Testis (tissue), 3 donors: ENCODE data around the gene HSPA12A. TPM values are rescaled to one million over a fixed set of nuclear protein-coding genes. Genes with fewer than 3 reads are reported as not detected.

Experiments used
- DNase-seq: peaks from one replicate; pipeline ENCODE4 v3.0.0-alpha.2; 2019
- H3K27ac ChIP-seq, 2 donors: fragments of 200-600 bp; sonication (generic); one replicate each; pipeline ENCODE4 v1.5.1; 2019
- H3K27me3 ChIP-seq: fragments of 200-600 bp; sonication (generic); one replicate; pipeline ENCODE4 v1.5.1; 2019
- H3K36me3 ChIP-seq: fragments of 200-600 bp; sonication (generic); one replicate; pipeline ENCODE4 v1.5.1; 2017; ENCODE audit warnings: low read depth; ENCODE audit errors: missing control alignments
- H3K4me1 ChIP-seq: fragments of 200-600 bp; sonication (generic); one replicate; pipeline ENCODE4 v1.5.1; 2019
- H3K4me3 ChIP-seq, 2 donors: fragments of 200-600 bp; sonication (generic); one replicate each; pipeline ENCODE4 v1.5.1; 2017 to 2019
- H3K9me3 ChIP-seq: fragments of 200-600 bp; sonication (generic); one replicate; pipeline ENCODE4 v1.5.1; 2017
- POLR2A ChIP-seq: fragments of 450-650 bp; IDR thresholded peaks from one replicate; pipeline ENCODE4 v1.6.1; 2017; ENCODE audit warnings: antibody characterized with exemption, mild to moderate bottlenecking, moderate library complexity
- WGBS, 2 donors: methylation state at CpG; one replicate each; pipeline ENCODE4 v1.1.5; 2018; 5-methylcytosine and 5-hydroxymethylcytosine counted together
- intact Hi-C: fragments of 100-400 bp; cut with DNase I; formaldehyde crosslinking; loops from one replicate; pipeline ENCODE4 v1.15.1; 2023; ENCODE audit warnings: low total_unique reads
- polyA plus RNA-seq: library from polyadenylated mRNA; stranded (reverse); fragments of 350-450 nt; fragmentation: Illumina TruSeq; extraction: RNeasy Lipid Tissue Mini Kit (QIAGEN cat#74804); gene quantifications from one replicate; pipeline ENCODE4 v1.2.3, GENCODE V29; 2014; ENCODE audit warnings: low read depth, low replicate concordance; ENCODE audit not compliant: insufficient read depth
- total RNA-seq, 2 donors: library from RNA; depleted of rRNA; stranded (reverse); fragments of >200 nt; gene quantifications; one replicate each; pipeline ENCODE4 v1.2.3, GENCODE V29; 2016
- TF ChIP-seq, protein P1 (sequence below), 3 experiments: fragments of 450-650 bp in 2 of 3; fragments of 200-600 bp in 1 of 3; sonication (generic) in 1 of 3; IDR thresholded peaks; one replicate each; pipeline ENCODE4 v1.5.1; 2016 to 2019; ENCODE audit warnings: antibody characterized with exemption in 3 of 3, mild to moderate bottlenecking in 2 of 3, moderate library complexity in 1 of 3

The HSPA12A gene
- total and polyA plus RNA-seq, 3 donors from 2014 or later: 20.9 to 34.6 (median 28.4) TPM

- no peak for DNase-seq
- H3K4me1 ChIP-seq: no peaks in the 10 kb centered on the region
- H3K4me3 ChIP-seq: no peak overlapping the region
- no peaks in the 10 kb centered on the region for H3K9me3 ChIP-seq
- no peaks in the 10 kb centered on the region for H3K27me3 ChIP-seq
- intact Hi-C loops: no loop called here
- WGBS, 2 donors: 90 to 91% methylated on average over 3 of the region's 3 CpGs
- TF ChIP-seq, protein P1, sequence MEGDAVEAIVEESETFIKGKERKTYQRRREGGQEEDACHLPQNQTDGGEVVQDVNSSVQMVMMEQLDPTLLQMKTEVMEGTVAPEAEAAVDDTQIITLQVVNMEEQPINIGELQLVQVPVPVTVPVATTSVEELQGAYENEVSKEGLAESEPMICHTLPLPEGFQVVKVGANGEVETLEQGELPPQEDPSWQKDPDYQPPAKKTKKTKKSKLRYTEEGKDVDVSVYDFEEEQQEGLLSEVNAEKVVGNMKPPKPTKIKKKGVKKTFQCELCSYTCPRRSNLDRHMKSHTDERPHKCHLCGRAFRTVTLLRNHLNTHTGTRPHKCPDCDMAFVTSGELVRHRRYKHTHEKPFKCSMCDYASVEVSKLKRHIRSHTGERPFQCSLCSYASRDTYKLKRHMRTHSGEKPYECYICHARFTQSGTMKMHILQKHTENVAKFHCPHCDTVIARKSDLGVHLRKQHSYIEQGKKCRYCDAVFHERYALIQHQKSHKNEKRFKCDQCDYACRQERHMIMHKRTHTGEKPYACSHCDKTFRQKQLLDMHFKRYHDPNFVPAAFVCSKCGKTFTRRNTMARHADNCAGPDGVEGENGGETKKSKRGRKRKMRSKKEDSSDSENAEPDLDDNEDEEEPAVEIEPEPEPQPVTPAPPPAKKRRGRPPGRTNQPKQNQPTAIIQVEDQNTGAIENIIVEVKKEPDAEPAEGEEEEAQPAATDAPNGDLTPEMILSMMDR (IDR thresholded peaks at IDR 0.05): no peak
- TF ChIP-seq POLR2A: no peak
- no peak overlapping the region for H3K27ac ChIP-seq
- no peaks in the 10 kb centered on the region for H3K36me3 ChIP-seq
Measured at GRCh38 chr10:116784035-116784434, 41.7 kb upstream of the HSPA12A start.

DNA sequence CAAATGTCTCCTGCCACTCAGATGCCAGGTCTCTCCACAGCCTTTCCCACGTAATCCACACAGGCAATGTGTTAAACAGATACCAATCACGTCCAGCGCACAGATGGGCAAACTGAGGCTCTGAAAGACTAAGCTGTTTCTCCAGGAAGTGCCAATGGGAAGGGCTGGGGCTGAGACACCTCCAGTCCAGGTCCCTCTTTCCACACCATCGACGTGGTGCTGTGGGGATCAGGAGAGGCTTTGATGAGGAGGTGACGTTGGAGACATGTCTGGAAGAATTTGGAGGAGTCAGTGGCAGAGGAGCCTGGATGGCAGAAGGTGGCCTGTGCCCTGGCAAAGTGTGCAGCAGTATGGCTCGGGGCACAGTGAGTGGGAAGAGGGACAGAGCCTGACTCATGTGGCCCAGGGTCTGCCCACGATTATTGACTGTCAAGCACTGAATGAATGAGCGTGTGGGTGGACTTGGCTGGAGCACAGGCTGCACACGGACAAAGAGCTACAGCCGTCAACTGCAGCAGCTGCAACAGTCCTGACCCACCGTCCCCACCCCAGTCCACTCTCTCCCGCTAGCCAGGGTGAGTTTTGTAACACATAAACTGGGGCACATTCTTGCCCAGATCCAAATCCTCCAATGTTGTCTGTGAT lies 40.8 kb upstream of the HSPA12A start:
- intact Hi-C loops: no loop called here
- Histone ChIP-seq H3K27ac (no peak overlapping the region), H3K36me3 (no peaks in the 10 kb centered on the region), H3K27me3 (no peaks in the 10 kb centered on the region), H3K4me1 (no peaks in the 10 kb centered on the region), H3K9me3 (no peaks in the 10 kb centered on the region), H3K4me3 (no peak overlapping the region)
- no peak for DNase-seq
- TF ChIP-seq POLR2A: no peak
- TF ChIP-seq, protein P1 (IDR thresholded peaks at IDR 0.05): no peak
- WGBS, 2 donors: 74 to 76% methylated on average over 13 of the region's 13 CpGs

DNA sequence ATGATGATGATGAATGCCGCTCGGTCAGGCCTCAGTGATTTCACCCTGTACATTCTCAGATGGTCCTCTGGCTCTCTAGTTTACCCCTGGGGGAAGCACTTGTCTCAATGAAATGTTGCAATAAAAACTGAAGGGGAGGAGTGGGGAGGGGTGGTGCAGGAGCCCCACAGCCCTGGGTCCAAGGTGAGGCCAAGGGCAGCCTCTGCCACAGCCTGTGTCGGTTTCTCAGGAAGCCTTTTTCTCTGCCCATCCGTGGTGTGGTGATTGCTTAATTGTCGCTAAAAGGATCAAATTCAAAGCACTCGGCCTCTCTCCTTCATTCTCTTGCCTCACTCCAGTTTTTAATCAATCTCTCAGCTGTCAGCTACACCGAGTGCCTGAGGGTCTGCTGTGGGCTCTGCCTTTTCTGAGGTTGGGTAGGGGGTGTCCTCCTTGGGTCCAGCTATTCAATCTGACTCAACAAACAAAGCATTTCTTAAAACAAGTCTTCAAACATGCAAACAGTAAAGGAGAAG lies 39.1 kb upstream of the HSPA12A start:
- no peaks in the 10 kb centered on the region for H3K9me3 ChIP-seq
- DNase-seq: no peak
- WGBS, 2 donors: 82 to 90% methylated on average over 7 of the region's 7 CpGs
- no peak overlapping the region for H3K27ac ChIP-seq
- H3K27me3 ChIP-seq: no peaks in the 10 kb centered on the region
- intact Hi-C loops: no loop called here
- no peak overlapping the region for H3K4me3 ChIP-seq
- TF ChIP-seq, protein P1 (IDR thresholded peaks at IDR 0.05): no peak
- TF ChIP-seq POLR2A: no peak
- no peaks in the 10 kb centered on the region for H3K4me1 ChIP-seq
- no peaks in the 10 kb centered on the region for H3K36me3 ChIP-seq

DNA sequence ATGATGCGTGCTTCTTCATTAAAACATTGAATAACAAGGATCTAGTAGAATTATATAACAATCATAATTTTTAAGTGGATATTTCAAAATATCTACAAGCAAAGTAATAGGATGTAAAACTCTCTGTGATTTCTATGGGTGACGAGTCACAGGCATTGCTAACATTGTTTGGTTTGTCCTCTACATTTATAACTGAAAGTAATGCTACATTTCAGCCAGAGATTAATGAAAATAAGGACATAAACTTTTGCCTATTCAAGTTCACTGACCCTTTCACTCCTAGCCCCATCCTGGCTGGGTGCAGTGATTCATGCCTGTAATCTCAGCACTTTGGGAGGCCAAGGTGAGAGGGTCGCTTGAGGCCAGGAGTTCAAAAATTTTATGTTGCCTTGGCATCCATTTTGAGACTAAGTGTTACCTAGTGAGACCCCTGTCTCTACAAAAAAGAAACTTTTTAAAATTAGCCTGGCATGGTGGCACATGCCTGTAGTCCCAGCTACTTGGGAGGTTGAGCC lies 38.4 kb upstream of the HSPA12A start:
- Histone ChIP-seq H3K9me3 (no peaks in the 10 kb centered on the region), H3K4me3 (no peak overlapping the region), H3K27ac (no peak overlapping the region), H3K4me1 (no peaks in the 10 kb centered on the region), H3K27me3 (no peaks in the 10 kb centered on the region), H3K36me3 (no peaks in the 10 kb centered on the region)
- DNase-seq: no peak
- TF ChIP-seq, protein P1 (IDR thresholded peaks at IDR 0.05): no peak
- TF ChIP-seq POLR2A: no peak
- intact Hi-C loops: no loop called here
- 92 to 97% methylated on average over 3 of the region's 3 CpGs for WGBS, 2 donors
